Stimulated activated CD8-positive, alpha-beta memory T cell treated with anti-CD3 and anti-CD28 coated beads, Interleukin-7, amount 100 ng/mL, for 1 hour (primary cell): ENCODE results near the gene ZNF358.

Experiments
- DNase-seq, 2 donors: peaks; one replicate each; pipeline ENCODE4 v3.0.0-alpha.2; 2020; ENCODE audit warnings: low read depth in 2 of 2

ZNF358 gene

DNA sequence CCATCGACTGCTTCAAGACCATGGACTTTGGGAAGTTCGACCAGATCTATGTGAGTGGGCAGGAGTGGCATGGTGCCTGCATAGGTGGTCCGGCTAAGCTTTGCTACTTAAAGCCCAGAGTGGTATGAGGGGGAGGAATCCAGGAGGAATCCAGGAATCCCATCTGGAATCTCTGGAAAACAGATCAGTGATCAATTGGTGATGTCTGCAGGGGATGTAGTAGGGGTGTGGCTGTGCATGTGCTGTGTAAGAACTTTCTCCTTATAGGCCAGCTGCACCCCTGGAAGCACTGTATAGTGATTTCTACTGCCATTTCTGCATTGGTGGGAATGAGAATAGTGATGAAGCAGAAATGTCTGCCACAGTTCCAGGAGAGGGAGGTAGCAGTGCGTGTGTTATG is 43.2 kb downstream of the ZNF358 start:
- no peak for DNase-seq

DNA sequence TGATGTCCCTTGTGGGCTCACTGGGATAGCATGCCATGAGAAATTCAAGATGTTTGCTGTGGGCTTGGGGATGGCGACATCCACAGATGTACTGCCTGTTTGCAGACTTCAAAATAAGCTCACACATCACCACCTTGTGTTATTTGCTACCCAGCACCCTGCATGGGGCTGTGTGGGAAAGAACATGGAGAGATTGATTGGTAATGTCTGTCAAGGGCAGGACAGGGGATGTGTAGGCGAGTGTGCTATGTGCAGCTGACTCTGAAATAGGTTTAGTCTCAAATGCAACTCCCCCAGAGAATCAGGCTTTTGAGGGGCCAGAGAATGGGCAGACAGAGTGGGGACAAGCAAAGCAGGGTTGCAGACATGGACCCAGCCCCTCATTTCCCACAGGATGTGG is 44.4 kb downstream of the ZNF358 start:
- DNase-seq, result no peak

- no peak for DNase-seq
Observed at GRCh38 chr19:7561325-7561724, 45.4 kb downstream of the ZNF358 start.

GRCh38 chr19:7562646-7563393 is 46.9 kb downstream of the ZNF358 start:
- DNase-seq, result no peak

GRCh38 chr19:7564866-7565265 is 49.0 kb downstream of the ZNF358 start:
- no peak for DNase-seq

DNA sequence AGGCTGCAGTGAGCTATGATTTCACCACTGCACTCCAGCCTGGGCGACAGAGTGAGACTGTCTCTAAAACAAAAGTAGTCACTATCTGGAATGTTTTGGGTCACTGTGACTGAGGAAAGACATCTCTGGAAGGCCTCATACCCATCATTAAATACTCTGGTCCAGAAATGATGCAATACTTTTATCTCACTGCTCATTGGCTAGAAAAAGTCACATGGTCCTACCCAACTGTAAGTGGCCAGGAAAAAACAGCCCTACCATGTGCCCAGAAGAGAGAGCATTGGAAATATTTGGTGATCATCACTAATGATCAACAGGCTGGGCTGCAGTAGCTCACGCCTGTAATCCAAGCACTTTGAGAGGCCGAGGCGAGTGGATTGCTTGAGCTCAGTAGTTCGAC is 49.4 kb downstream of the ZNF358 start:
- DNase-seq, result no peak
